A549 (cell line): ENCODE measurements around the gene CSTF2T. TPM values are rescaled to one million over a fixed set of nuclear protein-coding genes. Genes with fewer than 3 reads are reported as not detected.

Source experiments
- ATAC-seq, 2 experiments: fragments of 200-7000 bp in 1 of 2; fragments of >200 bp in 1 of 2; cut with Nextera tagmentation in 1 of 2; cut with Tn5 transposase in 1 of 2; 3 replicates each; pipeline versions ENCODE4 v1.8.0 to v1.9.1; 2018 to 2020; ENCODE audit warnings: mild to moderate bottlenecking in 1 of 2, moderate library complexity in 1 of 2
- CTCF ChIA-PET: fragments of 300-600 bp; sonication (Branson Sonifier 250); formaldehyde crosslinking; extraction: SDS; loops from one replicate; lab custom pipeline; 2021; ENCODE audit warnings: antibody characterized with exemption, inconsistent platforms; lab: Yijun Ruan, JAX
- POLR2A ChIA-PET: fragments of 350-600 bp; formaldehyde crosslinking; extraction: SDS; loops from one replicate; lab custom pipeline; 2021; ENCODE audit warnings: antibody characterized with exemption, inconsistent platforms; lab: Yijun Ruan, JAX
- DNase-seq, 2 experiments: peaks; one replicate each; pipeline versions ENCODE4 v3.0.0 to v3.0.0-alpha.2; 2011 to 2016; ENCODE audit warnings: low read depth in 1 of 2, low spot score in 1 of 2
- FAIRE-seq: peaks from 2 replicates; lab custom pipeline; 2011; peaks lifted over from hg19 to GRCh38; lab: Jason Lieb, UNC
- H3K27ac ChIP-seq, 2 experiments: fragments of >200 bp; sonication (Bioruptor Twin); formaldehyde crosslinking; 3 replicates each; pipeline ENCODE4 v1.5.1; 2016 to 2017
- H3K4me1 ChIP-seq: fragments of >200 bp; sonication (Bioruptor Twin); formaldehyde crosslinking; 3 replicates; pipeline ENCODE4 v1.6.1; 2016
- H3K4me2 ChIP-seq: fragments of >200 bp; sonication (Bioruptor Twin); formaldehyde crosslinking; 3 replicates; pipeline ENCODE4 v1.6.1; 2016
- H3K4me3 ChIP-seq: fragments of >200 bp; sonication (Bioruptor Twin); formaldehyde crosslinking; 3 replicates; pipeline ENCODE4 v1.5.1; 2016
- H3K9me3 ChIP-seq: fragments of >200 bp; sonication (Bioruptor Twin); formaldehyde crosslinking; 3 replicates; pipeline ENCODE4 v1.6.1; 2016
- CEBPB ChIP-seq, 2 experiments: fragments of >200 bp in 1 of 2; sonication (Bioruptor Twin) in 1 of 2; formaldehyde crosslinking in 1 of 2; IDR thresholded peaks; 2 replicates each; pipeline ENCODE4 v1.6.1; 2012 to 2016
- CHD2 ChIP-seq: fragments of 150-350 bp; IDR thresholded peaks from 2 replicates; pipeline ENCODE4 v1.6.1; 2014; ENCODE audit warnings: low read length; ENCODE audit not compliant: partially characterized antibody
- FOSB ChIP-seq: fragments of 250-450 bp; sonication (Bioruptor Pico); IDR thresholded peaks from 2 replicates; pipeline ENCODE4 v1.5.0; 2020; ENCODE audit warnings: mild to moderate bottlenecking, moderate library complexity
- GATA3 ChIP-seq: IDR thresholded peaks from 2 replicates; pipeline ENCODE4 v1.6.1; 2012; ENCODE audit warnings: borderline replicate concordance
- HDAC2 ChIP-seq: fragments of 200-600 bp; sonication (generic); IDR thresholded peaks from 2 replicates; pipeline ENCODE4 v1.6.1; 2016
- HEYL ChIP-seq: fragments of 250-450 bp; sonication (Bioruptor Pico); IDR thresholded peaks from 2 replicates; pipeline ENCODE4 v1.8.0; 2021; ENCODE audit warnings: mild to moderate bottlenecking, moderate library complexity
- JUN ChIP-seq, 2 experiments: fragments of >200 bp; sonication (Bioruptor Twin); formaldehyde crosslinking; IDR thresholded peaks; 2 replicates in 1 of 2; 3 replicates in 1 of 2; pipeline ENCODE4 v1.6.1; 2016 to 2017
- MAFK ChIP-seq: fragments of 450-650 bp; IDR thresholded peaks from 2 replicates; pipeline ENCODE4 v1.6.1; 2014; ENCODE audit not compliant: partially characterized antibody
- MYC ChIP-seq: IDR thresholded peaks from 2 replicates; pipeline ENCODE4 v1.6.1; 2012; ENCODE audit warnings: mild to moderate bottlenecking, inconsistent platforms, low read length, improper control_type of control experiment, borderline replicate concordance
- NFE2L2 ChIP-seq: fragments of 150-350 bp; conservative IDR thresholded peaks from 2 replicates; pipeline ENCODE4 v1.6.1; 2014; ENCODE audit warnings: low read length
- NPAS2 ChIP-seq: fragments of 250-450 bp; sonication (Bioruptor Pico); IDR thresholded peaks from 2 replicates; pipeline ENCODE4 v1.8.0; 2022; ENCODE audit warnings: mild to moderate bottlenecking, moderate library complexity, borderline replicate concordance
- SREBF2 ChIP-seq: fragments of 450-650 bp; IDR thresholded peaks from 2 replicates; pipeline ENCODE4 v1.6.1; 2014; ENCODE audit warnings: mild to moderate bottlenecking, moderate library complexity
- TFCP2L1 ChIP-seq: fragments of 250-450 bp; sonication (Bioruptor Pico); IDR thresholded peaks from 2 replicates; pipeline ENCODE4 v1.5.0; 2021; ENCODE audit warnings: mild to moderate bottlenecking
- TP53 ChIP-seq: fragments of 250-450 bp; sonication (Bioruptor Pico); IDR thresholded peaks from 2 replicates; pipeline ENCODE4 v1.5.0; 2021; ENCODE audit warnings: mild to moderate bottlenecking, moderate library complexity
- WGBS: methylation state at CpG from one replicate; pipeline ENCODE4 v1.1.6; 2017; ENCODE audit errors: missing lambda C conversion rate; 5-methylcytosine and 5-hydroxymethylcytosine counted together
- polyA plus RNA-seq, 4 experiments: library from polyadenylated mRNA; depleted of rRNA in 3 of 4; stranded (reverse); fragments of >200 nt; fragmentation: RNase III in 1 of 4; extraction: RNeasy Plus Mini Kit Qiagen cat#74134 plus additional on column Dnase treatment in 1 of 4; gene quantifications; 2 replicates in 3 of 4; 3 replicates in 1 of 4; pipeline ENCODE4 v1.2.3, GENCODE V29; 2011 to 2017
- TF ChIP-seq, protein P1 (sequence below): fragments of 150-350 bp; IDR thresholded peaks from 2 replicates; pipeline ENCODE4 v1.6.1; 2014; ENCODE audit warnings: low read depth, mild to moderate bottlenecking, low read length
- TF ChIP-seq, protein P2 (sequence below): fragments of 450-650 bp; IDR thresholded peaks from 2 replicates; pipeline ENCODE4 v1.6.1; 2014; ENCODE audit warnings: antibody characterized with exemption
- TF ChIP-seq, protein P3 (sequence below): IDR thresholded peaks from 2 replicates; pipeline ENCODE4 v1.6.1; 2012; ENCODE audit warnings: low read depth, borderline replicate concordance
- TF ChIP-seq, protein P4 (sequence below): fragments of >200 bp; sonication (Bioruptor Twin); formaldehyde crosslinking; IDR thresholded peaks from 3 replicates; pipeline ENCODE4 v1.5.1; 2016
- TF ChIP-seq, protein P5 (sequence below): fragments of >200 bp; sonication (Bioruptor Twin); formaldehyde crosslinking; IDR thresholded peaks from 3 replicates; pipeline ENCODE4 v1.6.1; 2016

The CSTF2T gene
- polyA plus RNA-seq, 2 of the 4 experiments (the other 2 are of a cell fraction): 9.4 to 18.2 TPM

DNA sequence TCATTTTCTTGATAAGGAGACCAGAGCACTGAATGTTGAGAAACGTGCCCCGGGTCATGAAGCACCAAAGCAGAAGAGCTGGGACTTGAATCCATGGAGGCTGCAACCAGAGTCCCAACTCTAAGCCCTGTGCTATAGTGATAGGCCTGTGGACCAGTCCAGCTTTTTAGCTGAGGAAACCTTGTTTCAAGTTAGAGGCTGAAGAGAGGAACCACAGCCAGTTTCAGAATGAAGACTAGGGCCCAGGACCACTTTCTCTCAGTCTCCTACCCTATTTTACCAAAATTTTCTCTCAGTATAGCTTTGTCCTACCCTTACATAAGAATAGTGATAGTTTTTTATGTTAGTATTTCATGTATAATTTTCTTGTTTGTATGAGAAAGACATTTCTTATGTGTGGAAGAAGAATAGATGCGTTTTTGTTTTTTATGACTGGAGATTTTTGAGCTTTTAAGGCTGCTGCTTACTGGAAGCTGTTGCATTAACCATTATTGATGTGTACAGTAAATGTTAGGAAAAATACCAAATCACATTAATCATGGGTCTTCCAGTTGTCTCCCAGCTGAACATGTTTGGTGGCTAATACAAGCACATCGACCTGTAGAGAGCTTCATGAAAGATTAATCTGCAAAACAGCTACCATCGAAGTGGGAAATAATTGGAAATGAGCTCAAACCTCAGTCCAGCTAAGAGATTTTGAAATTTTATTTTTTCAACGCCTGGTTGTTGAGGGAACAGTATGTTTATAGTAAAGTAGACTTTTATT is 45.0 kb upstream of the CSTF2T start:
- Histone ChIP-seq H3K4me3 (no peak overlapping the region), H3K4me1 (no peaks in the 10 kb centered on the region), H3K4me2 (no peak overlapping the region), H3K27ac (no peak overlapping the region), H3K9me3 (no peaks in the 10 kb centered on the region)
- 15% methylated on average over 6 of the region's 6 CpGs for WGBS
- FAIRE-seq: no peak
- DNase-seq: no peak
- TF ChIP-seq FOSB (CRISPR knock-in tag): no peak
- no peak for TF ChIP-seq TP53 (CRISPR knock-in tag)
- no peak for TF ChIP-seq CHD2
- no peak for TF ChIP-seq GATA3
- TF ChIP-seq HEYL: no peak
- TF ChIP-seq, protein P1, sequence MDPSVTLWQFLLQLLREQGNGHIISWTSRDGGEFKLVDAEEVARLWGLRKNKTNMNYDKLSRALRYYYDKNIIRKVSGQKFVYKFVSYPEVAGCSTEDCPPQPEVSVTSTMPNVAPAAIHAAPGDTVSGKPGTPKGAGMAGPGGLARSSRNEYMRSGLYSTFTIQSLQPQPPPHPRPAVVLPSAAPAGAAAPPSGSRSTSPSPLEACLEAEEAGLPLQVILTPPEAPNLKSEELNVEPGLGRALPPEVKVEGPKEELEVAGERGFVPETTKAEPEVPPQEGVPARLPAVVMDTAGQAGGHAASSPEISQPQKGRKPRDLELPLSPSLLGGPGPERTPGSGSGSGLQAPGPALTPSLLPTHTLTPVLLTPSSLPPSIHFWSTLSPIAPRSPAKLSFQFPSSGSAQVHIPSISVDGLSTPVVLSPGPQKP: no peak
- no peak for TF ChIP-seq HDAC2
- no peak for TF ChIP-seq MAFK
- TF ChIP-seq, protein P2, sequence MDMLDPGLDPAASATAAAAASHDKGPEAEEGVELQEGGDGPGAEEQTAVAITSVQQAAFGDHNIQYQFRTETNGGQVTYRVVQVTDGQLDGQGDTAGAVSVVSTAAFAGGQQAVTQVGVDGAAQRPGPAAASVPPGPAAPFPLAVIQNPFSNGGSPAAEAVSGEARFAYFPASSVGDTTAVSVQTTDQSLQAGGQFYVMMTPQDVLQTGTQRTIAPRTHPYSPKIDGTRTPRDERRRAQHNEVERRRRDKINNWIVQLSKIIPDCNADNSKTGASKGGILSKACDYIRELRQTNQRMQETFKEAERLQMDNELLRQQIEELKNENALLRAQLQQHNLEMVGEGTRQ: no peak
- TF ChIP-seq CEBPB (IDR thresholded peaks at IDR 0.05): no peak
- TF ChIP-seq, protein P3, sequence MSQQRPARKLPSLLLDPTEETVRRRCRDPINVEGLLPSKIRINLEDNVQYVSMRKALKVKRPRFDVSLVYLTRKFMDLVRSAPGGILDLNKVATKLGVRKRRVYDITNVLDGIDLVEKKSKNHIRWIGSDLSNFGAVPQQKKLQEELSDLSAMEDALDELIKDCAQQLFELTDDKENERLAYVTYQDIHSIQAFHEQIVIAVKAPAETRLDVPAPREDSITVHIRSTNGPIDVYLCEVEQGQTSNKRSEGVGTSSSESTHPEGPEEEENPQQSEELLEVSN: no peak
- ChIA-PET CTCF (no interaction called here), POLR2A (no interaction called here)
- ATAC-seq: no peak

DNA sequence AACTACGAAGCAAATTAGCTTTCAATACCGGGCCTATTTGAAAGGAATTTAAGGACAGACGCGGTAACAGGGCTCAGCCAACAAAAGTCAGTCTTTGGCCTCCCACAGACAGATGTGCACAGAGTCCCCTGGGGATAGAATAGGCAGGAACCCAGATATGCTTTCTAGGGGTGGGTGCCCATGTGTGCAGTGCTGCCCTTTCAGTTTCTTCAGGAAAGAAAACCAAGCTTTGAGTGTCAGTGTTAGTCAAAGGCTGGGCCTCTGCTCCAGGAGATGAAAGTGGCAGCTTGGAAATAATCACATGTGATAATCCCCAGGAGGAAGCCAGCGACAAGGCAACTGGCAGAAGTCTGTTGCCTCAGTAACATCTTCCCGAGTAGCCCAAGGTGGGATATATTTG is 43.8 kb upstream of the CSTF2T start:
- DNase-seq: no peak
- no peaks in the 10 kb centered on the region for H3K4me1 ChIP-seq
- no peak overlapping the region for H3K4me3 ChIP-seq
- CTCF ChIA-PET: interaction anchor here (1.5 kb wide), 1 partner anchor 132 kb away, joined by 3 read pairs; no protein-coding TSS in a partner anchor
- no peak overlapping the region for H3K4me2 ChIP-seq
- no peaks in the 10 kb centered on the region for H3K9me3 ChIP-seq
- H3K27ac ChIP-seq: no peak overlapping the region
- FAIRE-seq: no peak
- TF ChIP-seq SREBF2 (no peak), JUN (IDR thresholded peaks at IDR 0.05) (no peak), MYC (no peak), TFCP2L1 (CRISPR knock-in tag) (no peak), NPAS2 (CRISPR knock-in tag) (no peak), NFE2L2 (no peak)
- TF ChIP-seq, protein P4, sequence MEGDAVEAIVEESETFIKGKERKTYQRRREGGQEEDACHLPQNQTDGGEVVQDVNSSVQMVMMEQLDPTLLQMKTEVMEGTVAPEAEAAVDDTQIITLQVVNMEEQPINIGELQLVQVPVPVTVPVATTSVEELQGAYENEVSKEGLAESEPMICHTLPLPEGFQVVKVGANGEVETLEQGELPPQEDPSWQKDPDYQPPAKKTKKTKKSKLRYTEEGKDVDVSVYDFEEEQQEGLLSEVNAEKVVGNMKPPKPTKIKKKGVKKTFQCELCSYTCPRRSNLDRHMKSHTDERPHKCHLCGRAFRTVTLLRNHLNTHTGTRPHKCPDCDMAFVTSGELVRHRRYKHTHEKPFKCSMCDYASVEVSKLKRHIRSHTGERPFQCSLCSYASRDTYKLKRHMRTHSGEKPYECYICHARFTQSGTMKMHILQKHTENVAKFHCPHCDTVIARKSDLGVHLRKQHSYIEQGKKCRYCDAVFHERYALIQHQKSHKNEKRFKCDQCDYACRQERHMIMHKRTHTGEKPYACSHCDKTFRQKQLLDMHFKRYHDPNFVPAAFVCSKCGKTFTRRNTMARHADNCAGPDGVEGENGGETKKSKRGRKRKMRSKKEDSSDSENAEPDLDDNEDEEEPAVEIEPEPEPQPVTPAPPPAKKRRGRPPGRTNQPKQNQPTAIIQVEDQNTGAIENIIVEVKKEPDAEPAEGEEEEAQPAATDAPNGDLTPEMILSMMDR: no peak
- TF ChIP-seq, protein P5, sequence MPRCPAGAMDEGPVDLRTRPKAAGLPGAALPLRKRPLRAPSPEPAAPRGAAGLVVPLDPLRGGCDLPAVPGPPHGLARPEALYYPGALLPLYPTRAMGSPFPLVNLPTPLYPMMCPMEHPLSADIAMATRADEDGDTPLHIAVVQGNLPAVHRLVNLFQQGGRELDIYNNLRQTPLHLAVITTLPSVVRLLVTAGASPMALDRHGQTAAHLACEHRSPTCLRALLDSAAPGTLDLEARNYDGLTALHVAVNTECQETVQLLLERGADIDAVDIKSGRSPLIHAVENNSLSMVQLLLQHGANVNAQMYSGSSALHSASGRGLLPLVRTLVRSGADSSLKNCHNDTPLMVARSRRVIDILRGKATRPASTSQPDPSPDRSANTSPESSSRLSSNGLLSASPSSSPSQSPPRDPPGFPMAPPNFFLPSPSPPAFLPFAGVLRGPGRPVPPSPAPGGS: no peak
- POLR2A ChIA-PET: no interaction called here
- no peak for ATAC-seq
- 52% methylated on average over 6 of the region's 6 CpGs for WGBS
